GM10248 (cell line): Measurements from ENCODE around the gene CTAG1A.
"Not testable (repeated sequence)": the region's sequence is repeated elsewhere in the genome, so short reads cannot be mapped to it uniquely, and the experiment has no call there.

Source experiments
- CTCF ChIA-PET: fragments of 300-600 bp; sonication (Branson Sonifier 250); formaldehyde crosslinking; extraction: SDS; loops from one replicate; lab custom pipeline; 2021; ENCODE audit warnings: antibody characterized with exemption; lab: Yijun Ruan, JAX
- POLR2A ChIA-PET: fragments of 350-650 bp; sonication (Branson Sonifier 250); formaldehyde crosslinking; extraction: SDS; loops from one replicate; lab custom pipeline; 2020; ENCODE audit warnings: antibody characterized with exemption; lab: Yijun Ruan, JAX
- DNase-seq: peaks from one replicate; pipeline ENCODE4 v3.0.0; 2012; ENCODE audit errors: extremely low spot score
- CTCF ChIP-seq: IDR thresholded peaks from 2 replicates; pipeline ENCODE4 v1.5.1; 2012; ENCODE audit warnings: mild to moderate bottlenecking, low read depth; ENCODE audit errors: extremely low read depth, missing control alignments, control extremely low read depth

The CTAG1A gene

GRCh38 chrX:154584585-154585183 is at the start of gene CTAG1A:
Gene CTAG1A, plus strand, starts transcription at chrX:154585133. Its CDS starts 74 bp downstream, at chrX:154585207.
- POLR2A ChIA-PET: not testable (repeated sequence)

DNA sequence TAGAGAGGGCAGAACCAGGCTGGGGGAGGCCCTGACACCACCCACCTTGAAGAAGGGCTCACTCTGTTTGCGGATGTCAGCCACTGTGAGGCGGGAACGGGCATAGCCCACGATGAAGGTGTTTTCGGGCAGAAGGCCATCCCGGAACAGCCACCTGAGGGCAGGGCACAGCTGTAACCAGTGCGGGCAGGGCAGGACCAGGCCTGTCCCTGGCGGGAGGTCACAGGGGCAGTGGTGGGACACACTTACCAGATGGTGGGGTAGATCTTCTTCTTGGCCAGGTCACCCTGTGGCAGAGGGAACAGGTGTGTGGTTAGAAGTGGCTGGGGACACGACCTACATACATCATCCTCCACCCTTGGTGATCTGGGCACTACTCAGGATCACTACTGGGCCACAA is 49.0 kb upstream of the CTAG1A start:
- CTCF ChIA-PET: interaction anchor here (0.6 to 7.8 kb wide), 5 partner anchors 9 to 428 kb away, joined by 3 to 61 read pairs (median 4); partner anchors contain the start of gene FLNA
- TF ChIP-seq CTCF: no peak
- POLR2A ChIA-PET: no interaction called here
- DNase-seq: no peak

More at GRCh38 chrX:154584585-154585183, at the start of gene CTAG1A:
- DNase-seq, CTCF ChIA-PET: not testable (repeated sequence)

DNA sequence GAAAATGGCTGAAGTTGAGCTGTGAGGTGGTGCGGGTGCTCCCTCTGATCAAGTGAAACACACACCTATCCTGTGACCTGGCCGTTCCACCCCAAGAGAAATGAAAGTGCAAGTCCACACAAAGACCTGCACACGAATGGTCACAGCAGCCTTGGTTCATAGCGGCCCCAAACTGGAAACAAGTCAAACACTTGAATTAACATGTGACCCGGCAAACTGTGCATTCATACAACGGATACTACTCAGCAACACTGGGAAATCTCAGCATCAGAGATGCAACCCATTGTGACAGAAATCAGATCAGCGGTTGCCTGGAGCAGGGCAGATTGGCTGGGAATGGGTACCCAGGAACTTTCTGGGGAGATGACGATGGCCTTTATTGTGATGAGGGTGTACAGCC is 45.9 kb upstream of the CTAG1A start:
- DNase-seq: no peak
- no peak for TF ChIP-seq CTCF
- CTCF ChIA-PET: no interaction called here
- POLR2A ChIA-PET: no interaction called here

DNA sequence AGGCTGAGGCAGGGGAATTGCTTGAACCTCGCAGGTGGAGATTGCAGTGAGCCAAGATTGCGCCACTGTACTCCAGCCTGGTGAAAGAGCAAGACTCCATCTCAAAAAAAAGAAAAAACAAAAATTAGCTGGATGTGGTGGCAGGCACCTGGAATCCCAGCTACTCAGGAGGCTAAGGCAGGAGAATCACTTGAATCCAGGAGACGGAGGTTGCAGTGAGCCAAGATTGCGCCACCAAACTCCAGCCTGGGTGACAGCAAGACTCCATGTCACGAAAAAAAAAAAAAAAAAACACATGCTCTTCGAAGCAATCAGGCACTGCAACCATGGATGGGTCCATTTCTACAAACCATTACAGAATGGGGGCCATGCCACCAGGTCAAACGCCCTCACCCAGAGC is 44.6 kb upstream of the CTAG1A start:
- DNase-seq, POLR2A ChIA-PET: not testable (repeated sequence)
- CTCF ChIA-PET: interaction anchor here (1.7 kb wide), 1 partner anchor 167 kb away, joined by 5 read pairs; no protein-coding TSS in a partner anchor

DNA sequence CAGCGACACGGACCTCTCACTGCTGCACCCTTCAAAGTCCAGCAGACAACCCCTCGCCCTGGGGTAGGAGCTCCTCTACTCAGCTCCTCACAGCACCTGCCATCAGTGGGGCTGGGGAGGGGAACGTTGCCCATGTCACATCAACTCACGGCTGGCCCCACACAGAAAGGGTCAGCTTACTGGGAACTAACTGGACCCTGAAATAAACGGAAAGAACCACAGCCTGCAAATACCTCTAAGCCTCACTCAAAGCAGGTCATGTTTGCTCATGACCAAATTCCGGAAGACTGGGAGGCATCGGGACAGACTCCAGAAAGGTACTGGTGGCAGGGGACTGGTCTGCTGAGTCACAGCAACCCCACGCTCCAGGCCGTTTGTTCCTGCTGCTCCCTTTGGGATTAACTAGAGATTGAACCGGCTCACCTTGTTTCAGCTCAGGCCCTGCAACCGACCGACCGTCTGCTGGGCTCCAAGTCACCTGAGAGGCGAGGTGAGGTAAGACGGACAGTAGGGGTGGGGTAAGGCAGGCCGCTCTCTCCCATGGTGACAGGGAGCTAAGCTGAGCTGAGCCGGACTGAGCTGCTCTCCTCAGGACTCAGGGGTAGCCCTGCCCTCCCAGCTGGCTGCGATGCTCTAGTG is 43.9 kb upstream of the CTAG1A start:
- CTCF ChIA-PET: interaction anchor here (1.6 to 1.7 kb wide), 2 partner anchors 168 to 404 kb away, joined by 3 to 5 read pairs; no protein-coding TSS in a partner anchor
- no peak for TF ChIP-seq CTCF
- POLR2A ChIA-PET: no interaction called here
- no peak for DNase-seq

DNA sequence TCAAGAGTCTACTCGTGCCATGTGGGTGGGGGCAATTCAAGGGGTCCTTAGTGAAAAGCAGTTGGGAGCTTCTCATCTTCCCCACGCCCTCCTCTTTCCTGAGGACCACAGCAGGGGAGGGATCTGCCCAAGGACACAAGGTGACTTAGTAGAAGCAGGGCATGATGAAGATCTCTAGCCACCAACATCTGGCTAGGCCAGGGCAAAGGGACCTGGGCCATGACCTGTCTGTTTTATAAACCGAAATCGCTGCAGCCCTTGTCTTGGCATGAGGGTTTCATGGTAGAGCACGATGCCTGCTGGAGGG is 43.4 kb upstream of the CTAG1A start:
- CTCF ChIA-PET: interaction anchor here (1.6 to 1.7 kb wide), 2 partner anchors 168 to 405 kb away, joined by 3 to 5 read pairs; no protein-coding TSS in a partner anchor
- no peak for TF ChIP-seq CTCF
- POLR2A ChIA-PET: interaction anchor here (1.7 kb wide), 1 partner anchor 170 kb away, joined by 4 read pairs; no protein-coding TSS in a partner anchor
- DNase-seq: no peak

DNA sequence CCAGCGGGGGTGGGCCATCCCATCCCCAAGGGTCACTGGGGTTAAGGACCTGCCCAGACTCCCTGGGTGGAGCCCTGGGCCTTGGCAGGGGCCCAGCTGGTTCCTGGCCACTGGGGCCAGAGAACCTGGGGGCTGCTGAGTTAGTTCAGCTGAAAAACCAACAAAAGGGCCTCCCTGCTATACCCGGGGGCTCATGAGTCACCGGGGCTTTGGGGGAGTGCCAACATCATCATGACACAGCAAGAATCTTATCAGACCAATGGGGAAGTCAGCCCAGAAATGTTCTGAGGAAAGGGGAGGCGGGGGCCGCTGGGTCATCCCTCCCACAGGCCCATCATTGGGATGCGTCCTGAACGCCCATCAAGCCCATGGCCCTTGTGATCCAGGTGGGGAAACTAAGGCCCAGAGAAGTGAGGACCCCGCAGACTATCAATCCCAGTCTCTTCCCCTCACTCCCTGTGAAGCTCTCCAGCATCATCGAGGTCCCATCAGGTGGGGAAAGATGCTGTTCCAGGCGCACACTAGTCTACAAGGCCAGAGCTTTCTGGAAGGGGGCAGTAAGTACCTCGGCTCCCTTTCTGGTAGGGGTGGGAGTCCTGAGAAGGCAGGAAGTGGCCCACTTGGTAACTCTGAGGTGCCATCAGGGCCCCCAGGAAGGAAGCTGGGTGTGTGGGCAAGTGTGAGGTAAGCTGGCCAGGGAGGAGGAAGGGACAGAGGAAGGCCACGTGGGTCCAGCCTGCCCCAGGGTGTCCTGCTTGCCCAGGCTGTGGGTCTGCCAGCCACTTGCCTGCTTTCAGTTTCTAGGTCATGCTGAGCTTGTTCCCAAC is 42.8 kb upstream of the CTAG1A start:
- no peak for DNase-seq
- ChIA-PET CTCF (interaction anchor here (1.2 to 2.9 kb wide), 4 partner anchors 8 to 405 kb away, joined by 3 to 10 read pairs (median 6); partner anchors contain the start of gene RPL10), POLR2A (interaction anchor here (1.7 kb wide), 1 partner anchor 171 kb away, joined by 4 read pairs; no protein-coding TSS in a partner anchor)
- TF ChIP-seq CTCF: no peak
